ENCODE measurements around the gene C1orf52.

Gene C1orf52

DNA sequence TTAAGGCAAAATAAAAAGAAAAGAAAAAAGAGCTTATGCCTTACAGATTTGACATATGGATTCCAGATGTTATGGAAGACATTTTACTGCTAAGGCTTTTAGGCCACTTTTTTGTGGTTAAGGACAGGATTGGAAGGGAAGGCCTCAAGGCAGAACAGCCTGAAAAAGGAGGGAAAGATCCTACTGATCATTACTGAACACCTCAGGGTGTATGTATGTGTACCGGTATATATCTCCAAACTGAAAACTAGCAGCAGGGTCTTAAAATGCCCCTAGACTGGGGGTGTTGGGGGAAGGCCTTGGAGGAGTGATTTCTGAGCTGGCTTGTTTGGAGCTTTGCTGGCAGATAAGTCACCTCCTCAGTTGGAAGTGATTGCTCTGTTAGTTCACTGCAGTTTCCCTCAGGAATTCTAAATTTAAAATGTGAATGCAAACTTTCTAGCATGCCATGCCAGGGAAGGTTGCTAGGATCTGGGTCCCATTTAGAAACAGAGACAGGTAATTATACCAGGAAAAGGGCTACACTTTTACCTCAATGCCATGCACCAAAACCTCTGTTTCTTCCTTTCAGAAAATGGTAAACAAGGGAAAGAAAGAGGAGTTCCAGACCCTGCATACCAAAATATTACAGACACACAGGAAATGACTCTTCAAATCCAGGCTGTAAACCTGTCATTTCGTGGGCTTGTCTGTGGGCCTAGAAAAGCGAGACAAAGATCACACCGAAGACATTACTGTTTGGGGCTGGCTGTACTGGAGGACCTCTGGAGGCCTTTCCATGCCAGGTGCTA, 15.0 kb downstream of the C1orf52 start:
- TF ChIP-seq, protein P1, sequence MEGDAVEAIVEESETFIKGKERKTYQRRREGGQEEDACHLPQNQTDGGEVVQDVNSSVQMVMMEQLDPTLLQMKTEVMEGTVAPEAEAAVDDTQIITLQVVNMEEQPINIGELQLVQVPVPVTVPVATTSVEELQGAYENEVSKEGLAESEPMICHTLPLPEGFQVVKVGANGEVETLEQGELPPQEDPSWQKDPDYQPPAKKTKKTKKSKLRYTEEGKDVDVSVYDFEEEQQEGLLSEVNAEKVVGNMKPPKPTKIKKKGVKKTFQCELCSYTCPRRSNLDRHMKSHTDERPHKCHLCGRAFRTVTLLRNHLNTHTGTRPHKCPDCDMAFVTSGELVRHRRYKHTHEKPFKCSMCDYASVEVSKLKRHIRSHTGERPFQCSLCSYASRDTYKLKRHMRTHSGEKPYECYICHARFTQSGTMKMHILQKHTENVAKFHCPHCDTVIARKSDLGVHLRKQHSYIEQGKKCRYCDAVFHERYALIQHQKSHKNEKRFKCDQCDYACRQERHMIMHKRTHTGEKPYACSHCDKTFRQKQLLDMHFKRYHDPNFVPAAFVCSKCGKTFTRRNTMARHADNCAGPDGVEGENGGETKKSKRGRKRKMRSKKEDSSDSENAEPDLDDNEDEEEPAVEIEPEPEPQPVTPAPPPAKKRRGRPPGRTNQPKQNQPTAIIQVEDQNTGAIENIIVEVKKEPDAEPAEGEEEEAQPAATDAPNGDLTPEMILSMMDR (IDR thresholded peaks at IDR 0.05): no peak

DNA sequence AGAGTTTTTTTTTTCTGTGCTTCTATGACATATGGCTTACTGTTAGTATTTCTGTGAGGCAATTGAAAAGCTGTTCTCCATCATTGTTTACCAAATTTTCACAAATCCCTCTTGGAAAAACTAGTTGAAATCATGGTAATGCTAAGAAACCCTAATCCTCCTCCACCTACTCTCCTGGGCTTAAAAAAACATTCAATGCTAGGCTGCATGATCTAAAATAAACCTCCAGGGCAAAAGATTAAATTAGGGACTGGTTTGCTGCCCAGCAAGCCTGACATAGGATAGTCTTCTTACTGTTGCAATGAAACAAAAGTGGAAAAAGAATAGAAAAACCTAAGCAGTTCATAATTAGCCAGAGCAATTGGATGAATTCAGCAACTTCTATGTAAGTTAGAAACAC, 16.1 kb downstream of the C1orf52 start:
- TF ChIP-seq, protein P1 (IDR thresholded peaks at IDR 0.05): no peak

DNA sequence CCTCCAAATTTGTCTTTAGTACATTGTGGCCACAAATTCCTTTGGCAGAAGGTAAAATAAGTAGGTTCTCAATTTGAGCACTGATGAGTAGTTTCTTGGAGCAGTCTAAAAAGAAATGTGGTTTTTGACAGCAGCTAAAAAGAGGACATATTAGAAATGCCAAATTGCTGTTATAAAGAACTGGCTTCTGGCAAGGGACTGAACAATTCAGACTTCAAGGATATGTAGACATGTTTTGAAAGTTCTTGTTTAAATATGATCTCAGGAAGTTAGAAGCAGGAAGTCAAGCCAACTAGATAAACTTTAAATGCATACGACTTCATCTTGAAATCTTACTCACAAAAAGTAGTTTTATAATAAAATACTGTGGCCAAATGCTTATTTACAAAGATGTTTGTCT, 18.8 kb downstream of the C1orf52 start:
- TF ChIP-seq, protein P1 (IDR thresholded peaks at IDR 0.05): no peak

DNA sequence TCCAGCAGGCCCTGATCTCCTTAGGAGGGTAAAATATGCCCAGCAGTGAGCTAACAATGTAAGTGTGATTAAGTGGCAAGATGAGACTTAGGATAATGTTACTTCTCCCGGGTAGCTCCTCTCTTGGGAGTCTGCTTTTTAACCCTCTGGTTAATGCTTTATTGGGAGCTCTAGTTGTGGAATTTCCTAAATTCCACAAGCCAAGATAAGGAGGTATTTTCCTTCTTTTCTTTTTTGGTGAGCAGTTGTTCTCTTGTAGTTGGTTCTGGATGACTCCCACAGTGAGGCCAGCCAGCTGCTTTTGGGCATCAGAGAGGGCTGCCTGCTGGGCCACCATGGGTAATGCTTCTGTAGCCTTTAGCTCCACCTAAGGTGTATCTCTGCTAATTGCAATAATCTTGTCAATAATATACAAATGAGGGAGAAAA, 19.3 kb downstream of the C1orf52 start:
- TF ChIP-seq, protein P1 (IDR thresholded peaks at IDR 0.05): peak; percentile 53; the same call in 1 of the 2 replicates

DNA sequence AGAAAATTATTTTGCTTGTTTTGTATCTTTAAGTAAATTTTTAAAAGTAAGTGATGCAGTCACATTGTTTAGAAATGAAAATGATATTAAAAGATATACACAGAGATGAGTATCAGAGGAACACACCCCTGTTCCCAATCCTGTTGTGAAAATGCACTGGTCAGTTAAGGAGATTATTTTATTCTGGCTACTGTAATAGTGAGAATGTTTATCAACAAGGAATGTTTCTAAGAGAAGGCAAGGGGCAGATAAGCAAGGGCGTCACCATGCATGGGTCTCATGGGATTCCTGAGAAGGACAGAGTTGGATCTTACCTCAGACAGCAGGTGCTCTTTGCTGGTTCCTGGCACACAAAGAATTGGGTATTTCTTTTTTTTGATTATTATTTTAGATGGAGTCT, 21.8 kb downstream of the C1orf52 start:
- TF ChIP-seq, protein P1 (IDR thresholded peaks at IDR 0.05): no peak

DNA sequence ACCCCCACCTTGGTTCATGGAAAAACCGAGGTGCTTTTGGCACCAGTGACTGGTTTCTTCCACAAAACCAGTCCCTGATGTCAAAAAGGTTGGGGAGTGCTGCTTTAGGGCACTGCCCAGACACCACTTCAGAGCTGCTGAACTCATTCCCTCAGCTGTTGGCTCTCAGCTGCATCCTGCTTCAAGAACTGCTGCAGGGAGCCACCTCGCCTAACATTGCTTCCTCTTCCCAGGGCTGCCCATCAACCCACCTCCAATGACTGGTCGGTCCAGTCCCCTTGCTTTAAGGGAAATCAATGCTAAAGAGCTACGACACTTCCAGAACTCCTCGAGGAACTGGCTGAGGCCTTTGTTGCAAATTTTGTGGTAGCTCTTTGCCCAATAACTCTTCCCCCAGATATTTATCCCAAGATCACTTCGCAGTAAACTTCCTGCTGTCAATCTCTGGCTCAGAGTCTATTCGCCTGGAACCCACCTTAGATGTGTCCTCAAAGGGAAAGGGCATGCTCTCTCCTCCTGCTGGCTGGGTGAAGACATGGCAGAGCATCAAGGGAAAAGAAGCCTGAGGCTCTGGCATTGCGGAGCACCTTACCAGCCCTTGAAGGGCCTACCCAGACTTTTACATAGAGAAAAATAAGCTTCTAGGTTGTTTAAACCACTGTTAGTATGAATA, 29.0 kb downstream of the C1orf52 start:
- TF ChIP-seq, protein P1 (IDR thresholded peaks at IDR 0.05): no peak

DNA sequence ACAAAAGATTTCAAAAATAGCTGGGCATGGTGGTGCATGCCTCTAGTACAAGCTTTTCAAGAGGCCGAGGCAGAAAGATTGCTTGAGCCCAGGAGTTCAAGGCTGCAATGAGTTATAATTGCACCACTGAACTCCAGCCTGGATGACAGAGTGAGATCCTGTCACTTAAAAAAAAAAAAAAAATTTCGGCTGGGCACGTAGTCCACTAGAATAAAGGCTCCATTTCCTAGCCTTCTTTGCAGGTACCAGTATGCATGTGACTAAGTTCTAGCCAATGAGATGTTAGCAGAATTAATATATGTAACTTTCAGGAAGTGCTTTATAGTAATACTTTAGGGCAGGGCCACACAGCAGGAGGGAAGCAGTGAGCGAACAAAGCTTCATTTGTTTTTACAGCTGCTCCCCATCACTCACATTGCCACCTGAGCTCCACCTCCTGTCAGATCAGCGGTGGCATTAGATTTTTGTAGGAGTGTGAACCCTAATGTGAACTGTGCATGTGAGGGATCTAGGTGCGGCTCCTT, 29.8 kb downstream of the C1orf52 start:
- TF ChIP-seq, protein P1 (IDR thresholded peaks at IDR 0.05): no peak
